ENCODE measurements around the gene CADM2. TPM values are rescaled to one million over a fixed set of nuclear protein-coding genes. Genes with fewer than 3 reads are reported as not detected.

Gene CADM2
- total RNA-seq, 1 donor, result not detected

- Histone ChIP-seq H3K4me2 (ENCODE audit: insufficient read depth, low read length) (no peak overlapping the region), H2AFZ (ENCODE audit: low read length) (no peak overlapping the region), H3K27ac (ENCODE audit: low read depth, low read length) (no peak overlapping the region), H3K9me3 (ENCODE audit: low read depth, low read length) (no peaks in the 10 kb centered on the region), H3K36me3 (ENCODE audit: insufficient read depth, low read length) (no peaks in the 10 kb centered on the region), H4K20me1 (ENCODE audit: insufficient read depth, low read length) (no peaks in the 10 kb centered on the region), H3K79me2 (ENCODE audit: insufficient read depth, low read length) (no peaks in the 10 kb centered on the region), H3K4me3 (ENCODE audit: insufficient read depth, low read length) (no peak overlapping the region), H3K4me1 (ENCODE audit: insufficient read depth, low read length) (no peaks in the 10 kb centered on the region), H3K27me3 (ENCODE audit: insufficient read depth, low read length) (no peaks in the 10 kb centered on the region)
- TF ChIP-seq CTCF (IDR thresholded peaks at IDR 0.05; ENCODE audit: extremely low read depth, low read depth, low read length), result no peak
- DNase-seq (ENCODE audit: insufficient read length, low spot score, missing footprints), result no peak
These were observed 1128.5 kb downstream of the CADM2 start for GRCh38 chr3:86087160-86087871.

GRCh38 chr3:86104154-86104553, 1145.4 kb downstream of the CADM2 start:
- no peak overlapping the region for H3K4me2 ChIP-seq (ENCODE audit: insufficient read depth, low read length)
- no peaks in the 10 kb centered on the region for H3K9me3 ChIP-seq (ENCODE audit: low read depth, low read length)
- H2AFZ ChIP-seq (ENCODE audit: low read length), result no peak overlapping the region
- H3K36me3 ChIP-seq (ENCODE audit: insufficient read depth, low read length), result no peaks in the 10 kb centered on the region
- H3K27ac ChIP-seq (ENCODE audit: low read depth, low read length), result no peak overlapping the region
- H3K4me1 ChIP-seq (ENCODE audit: insufficient read depth, low read length), result no peaks in the 10 kb centered on the region
- H3K4me3 ChIP-seq (ENCODE audit: insufficient read depth, low read length), result no peak overlapping the region
- no peak for TF ChIP-seq CTCF (IDR thresholded peaks at IDR 0.05; ENCODE audit: extremely low read depth, low read depth, low read length)
- H4K20me1 ChIP-seq (ENCODE audit: insufficient read depth, low read length), result no peaks in the 10 kb centered on the region
- no peaks in the 10 kb centered on the region for H3K79me2 ChIP-seq (ENCODE audit: insufficient read depth, low read length)
- DNase-seq (ENCODE audit: insufficient read length, low spot score, missing footprints), result no peak
- no peaks in the 10 kb centered on the region for H3K27me3 ChIP-seq (ENCODE audit: insufficient read depth, low read length)

- Histone ChIP-seq H3K4me1 (ENCODE audit: insufficient read depth, low read length) (no peaks in the 10 kb centered on the region), H4K20me1 (ENCODE audit: insufficient read depth, low read length) (no peaks in the 10 kb centered on the region), H2AFZ (ENCODE audit: low read length) (no peak overlapping the region), H3K4me3 (ENCODE audit: insufficient read depth, low read length) (no peak overlapping the region), H3K79me2 (ENCODE audit: insufficient read depth, low read length) (no peaks in the 10 kb centered on the region), H3K27me3 (ENCODE audit: insufficient read depth, low read length) (no peaks in the 10 kb centered on the region), H3K27ac (ENCODE audit: low read depth, low read length) (no peak overlapping the region), H3K36me3 (ENCODE audit: insufficient read depth, low read length) (no peaks in the 10 kb centered on the region), H3K9me3 (ENCODE audit: low read depth, low read length) (no peaks in the 10 kb centered on the region), H3K4me2 (ENCODE audit: insufficient read depth, low read length) (no peak overlapping the region)
- no peak for TF ChIP-seq CTCF (IDR thresholded peaks at IDR 0.05; ENCODE audit: extremely low read depth, low read depth, low read length)
- DNase-seq (ENCODE audit: insufficient read length, low spot score, missing footprints), result no peak
These were observed 1150.6 kb downstream of the CADM2 start for GRCh38 chr3:86109434-86109833.

Small RNA genes within 50 kb of the gene (small RNA-seq; reads per million reads assigned to genes)
- not detected for gene MIR5688

Data from osteoblast (primary cell).